HG03280 (cell line): ENCODE measurements around the gene QPRT.
"Not testable (repeated sequence)": the region's sequence is repeated elsewhere in the genome, so short reads cannot be mapped to it uniquely, and the experiment has no call there.

Source experiments
- ATAC-seq: cut with Tn5 transposase; IDR thresholded peaks from one replicate; pipeline ENCODE4 v1.9.1; 2021; ENCODE audit warnings: mild to moderate bottlenecking, moderate library complexity; ENCODE audit not compliant: unreplicated experiment

QPRT gene

GRCh38 chr16:29744541-29745101 is 65.6 kb downstream of the QPRT start:
- ATAC-seq, result no peak

DNA sequence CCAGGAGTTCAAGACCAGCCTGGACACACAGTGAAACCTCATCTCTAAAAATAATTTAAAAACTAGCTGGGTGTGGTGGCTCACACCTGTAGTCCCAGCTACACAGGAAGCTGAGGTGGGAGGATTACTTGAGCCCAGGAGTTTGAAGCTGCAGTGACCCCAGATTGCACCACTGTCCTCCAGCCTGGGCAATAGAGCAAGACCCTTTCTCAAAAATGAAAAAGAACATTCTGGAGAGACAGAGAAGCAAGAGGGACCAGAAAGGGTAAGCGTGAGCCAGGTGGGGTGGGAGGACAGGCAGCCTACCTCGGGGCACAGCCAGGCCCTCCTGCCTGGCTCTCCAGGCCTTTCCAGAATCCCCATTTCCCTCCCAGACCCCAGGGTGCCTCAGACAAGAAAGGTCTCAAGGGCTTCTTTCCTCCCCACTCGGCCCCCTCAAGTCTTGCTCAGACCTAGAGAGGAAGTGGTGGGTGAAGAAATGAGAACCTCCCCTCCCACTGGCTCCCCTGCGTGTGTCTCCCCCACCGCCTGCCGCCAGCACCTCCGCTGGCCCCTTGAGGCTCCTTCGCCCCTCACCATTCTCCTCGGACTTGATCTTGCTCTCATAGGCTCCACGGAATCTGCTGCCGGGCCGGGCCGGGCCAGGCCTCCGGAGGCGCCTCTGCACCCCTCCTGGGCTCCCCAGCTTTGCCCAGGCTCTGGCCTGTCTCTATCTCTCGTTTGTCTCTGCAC is 66.3 kb downstream of the QPRT start:
- ATAC-seq, result peak; percentile 24

- peak; percentile 80 for ATAC-seq
Observed at GRCh38 chr16:29745853-29746345, 66.9 kb downstream of the QPRT start, which contains the start of gene C16orf54. C16orf54 (minus strand) TSS chr16:29745990; CDS start chr16:29744951, 1,039 bp downstream.

- not testable (repeated sequence) for ATAC-seq
Observed at GRCh38 chr16:29746518-29746917, 67.5 kb downstream of the QPRT start.
